Astrocyte (in vitro differentiated cells and primary cell): ENCODE measurements around the gene SDK1. TPM values are rescaled to one million over a fixed set of nuclear protein-coding genes. Genes with fewer than 3 reads are reported as not detected.

Experiments used
- DNase-seq: peaks from one replicate; pipeline ENCODE4 v3.0.0-alpha.2; 2010; ENCODE audit warnings: low read depth
- FAIRE-seq: peaks from 2 replicates; lab custom pipeline; 2011; peaks lifted over from hg19 to GRCh38; lab: Jason Lieb, UNC
- H2AFZ ChIP-seq: 2 replicates; pipeline ENCODE4 v1.6.0; 2012; ENCODE audit warnings: low read depth, low read length, inconsistent platforms
- H3K27ac ChIP-seq: 2 replicates; pipeline ENCODE4 v1.5.1; 2011; ENCODE audit warnings: low read depth, low read length, inconsistent platforms
- H3K27me3 ChIP-seq: 2 replicates; pipeline ENCODE4 v1.6.0; 2011; ENCODE audit warnings: low read length, inconsistent platforms; ENCODE audit not compliant: insufficient read depth
- H3K36me3 ChIP-seq: 2 replicates; pipeline ENCODE4 v1.5.1; 2011; ENCODE audit warnings: low read length, inconsistent platforms; ENCODE audit not compliant: insufficient read depth
- H3K4me1 ChIP-seq: 2 replicates; pipeline ENCODE4 v1.5.1; 2011; ENCODE audit warnings: low read length, inconsistent platforms; ENCODE audit not compliant: insufficient read depth
- H3K4me2 ChIP-seq: 2 replicates; pipeline ENCODE4 v1.6.0; 2012; ENCODE audit warnings: low read length, inconsistent platforms
- H3K4me3 ChIP-seq: 2 replicates; pipeline ENCODE4 v1.5.1; 2011; ENCODE audit warnings: low read depth, mild to moderate bottlenecking, low read length, inconsistent platforms; ENCODE audit not compliant: insufficient read depth
- H3K79me2 ChIP-seq: 2 replicates; pipeline ENCODE4 v1.6.0; 2012; ENCODE audit warnings: mild to moderate bottlenecking, low read length, inconsistent platforms; ENCODE audit not compliant: insufficient read depth
- H3K9ac ChIP-seq: 2 replicates; pipeline ENCODE4 v1.6.0; 2012; ENCODE audit warnings: mild to moderate bottlenecking, low read length, inconsistent platforms
- H3K9me3 ChIP-seq: 2 replicates; pipeline ENCODE4 v1.5.1; 2012; ENCODE audit warnings: low read depth, mild to moderate bottlenecking, low read length, inconsistent platforms; ENCODE audit not compliant: insufficient read depth
- H4K20me1 ChIP-seq: 2 replicates; pipeline ENCODE4 v1.6.0; 2012; ENCODE audit warnings: low read length, inconsistent platforms; ENCODE audit not compliant: insufficient read depth
- H3K27ac Mint-ChIP-seq: one replicate; pipeline ENCODE4 v1.8.0; 2021; ENCODE audit warnings: mild to moderate bottlenecking, mixed read lengths; ENCODE audit not compliant: unreplicated experiment
- H3K27me3 Mint-ChIP-seq: one replicate; pipeline ENCODE4 v1.8.0; 2021; ENCODE audit warnings: low read depth, mixed read lengths; ENCODE audit not compliant: unreplicated experiment
- H3K36me3 Mint-ChIP-seq: one replicate; pipeline ENCODE4 v1.8.0; 2021; ENCODE audit warnings: low read depth, mixed read lengths; ENCODE audit not compliant: unreplicated experiment
- H3K4me1 Mint-ChIP-seq: one replicate; pipeline ENCODE4 v1.8.0; 2021; ENCODE audit warnings: low read depth, mixed read lengths; ENCODE audit not compliant: unreplicated experiment
- H3K4me3 Mint-ChIP-seq: one replicate; pipeline ENCODE4 v1.8.0; 2021; ENCODE audit warnings: mild to moderate bottlenecking, moderate library complexity, mixed read lengths; ENCODE audit not compliant: unreplicated experiment
- H3K9me3 Mint-ChIP-seq: one replicate; pipeline ENCODE4 v1.8.0; 2021; ENCODE audit warnings: mild to moderate bottlenecking, mixed read lengths; ENCODE audit not compliant: unreplicated experiment
- CTCF ChIP-seq: IDR thresholded peaks from 2 replicates; pipeline ENCODE4 v1.5.1; 2011; ENCODE audit warnings: low read depth, mild to moderate bottlenecking, inconsistent platforms, low read length, moderate library complexity; ENCODE audit not compliant: insufficient read depth
- EZH2 ChIP-seq: IDR thresholded peaks from 2 replicates; pipeline ENCODE4 v1.6.1; 2012; ENCODE audit warnings: mild to moderate bottlenecking, low read length, inconsistent platforms; ENCODE audit not compliant: insufficient read depth
- total RNA-seq: library from RNA; stranded (reverse); gene quantifications from 2 replicates; pipeline ENCODE4 v1.2.1, GENCODE V29; 2021

Gene SDK1
- total RNA-seq, 1 donor from 2014 or later: 4.2 TPM

- no peak for TF ChIP-seq EZH2
- no peak for TF ChIP-seq CTCF
- DNase-seq (no peak), FAIRE-seq (no peak)
- Histone ChIP-seq H3K36me3 (no peaks in the 10 kb centered on the region), H3K27ac (no peak overlapping the region), H3K79me2 (no peaks in the 10 kb centered on the region), H3K4me2 (no peak overlapping the region), H3K27me3 (no peaks in the 10 kb centered on the region), H4K20me1 (no peaks in the 10 kb centered on the region), H2AFZ (no peak overlapping the region), H3K9ac (no peak overlapping the region), H3K4me1 (no peaks in the 10 kb centered on the region), H3K9me3 (no peaks in the 10 kb centered on the region), H3K4me3 (no peak overlapping the region)
- no peak overlapping the region for H3K27ac Mint-ChIP-seq
- no peaks in the 10 kb centered on the region for H3K36me3 Mint-ChIP-seq
- peaks cover 3% of the 10 kb centered on the region for H3K27me3 Mint-ChIP-seq
- H3K9me3 Mint-ChIP-seq: peaks cover 13% of the 10 kb centered on the region
- no peak overlapping the region for H3K4me3 Mint-ChIP-seq
- H3K4me1 Mint-ChIP-seq: no peaks in the 10 kb centered on the region
Observed at GRCh38 chr7:3691478-3692158, 390.6 kb downstream of the SDK1 start.

- no peak for FAIRE-seq
- Histone ChIP-seq H3K4me3 (no peak overlapping the region), H4K20me1 (no peaks in the 10 kb centered on the region), H3K9ac (no peak overlapping the region), H3K27ac (no peak overlapping the region), H3K36me3 (no peaks in the 10 kb centered on the region), H3K9me3 (no peaks in the 10 kb centered on the region), H2AFZ (no peak overlapping the region), H3K4me1 (no peaks in the 10 kb centered on the region), H3K4me2 (no peak overlapping the region), H3K27me3 (no peaks in the 10 kb centered on the region), H3K79me2 (no peaks in the 10 kb centered on the region)
- Mint-ChIP-seq H3K36me3 (no peaks in the 10 kb centered on the region), H3K4me1 (peaks cover 6% of the 10 kb centered on the region), H3K27me3 (peaks cover 3% of the 10 kb centered on the region), H3K9me3 (no peaks in the 10 kb centered on the region), H3K27ac (no peak overlapping the region), H3K4me3 (no peak overlapping the region)
- DNase-seq: no peak
- no peak for TF ChIP-seq EZH2
- no peak for TF ChIP-seq CTCF
Observed at GRCh38 chr7:3695602-3696001, 394.6 kb downstream of the SDK1 start.

GRCh38 chr7:3696113-3696512 lies 395.1 kb downstream of the SDK1 start:
- no peaks in the 10 kb centered on the region for H4K20me1 ChIP-seq
- no peaks in the 10 kb centered on the region for H3K27me3 ChIP-seq
- no peaks in the 10 kb centered on the region for H3K36me3 Mint-ChIP-seq
- FAIRE-seq (no peak), DNase-seq (no peak)
- no peak overlapping the region for H3K27ac Mint-ChIP-seq
- H3K4me1 Mint-ChIP-seq: peaks cover 6% of the 10 kb centered on the region
- H3K4me1 ChIP-seq: no peaks in the 10 kb centered on the region
- no peak overlapping the region for H3K27ac ChIP-seq
- H2AFZ ChIP-seq: no peak overlapping the region
- H3K9me3 ChIP-seq: no peaks in the 10 kb centered on the region
- H3K4me3 Mint-ChIP-seq: no peak overlapping the region
- no peak for TF ChIP-seq CTCF
- no peak for TF ChIP-seq EZH2
- peaks cover 3% of the 10 kb centered on the region for H3K27me3 Mint-ChIP-seq
- no peak overlapping the region for H3K4me2 ChIP-seq
- H3K4me3 ChIP-seq: no peak overlapping the region
- no peaks in the 10 kb centered on the region for H3K79me2 ChIP-seq
- no peaks in the 10 kb centered on the region for H3K36me3 ChIP-seq
- H3K9ac ChIP-seq: no peak overlapping the region
- H3K9me3 Mint-ChIP-seq: no peaks in the 10 kb centered on the region
